GM23248 (cell line): ENCODE data around the gene ASB10.

Experiments
- EZH2 ChIP-seq: fragments of 200-600 bp; sonication (generic); IDR thresholded peaks from 2 replicates; pipeline ENCODE4 v1.6.1; 2018; ENCODE audit warnings: antibody characterized with exemption, mild to moderate bottlenecking; ENCODE audit not compliant: insufficient read depth, poor library complexity, severe bottlenecking
- EZH2phosphoT487 ChIP-seq: fragments of 200-600 bp; sonication (generic); IDR thresholded peaks from 2 replicates; pipeline ENCODE4 v1.6.1; 2018; ENCODE audit warnings: antibody characterized with exemption, moderate library complexity, mild to moderate bottlenecking, low read depth; ENCODE audit not compliant: insufficient read depth

DNA sequence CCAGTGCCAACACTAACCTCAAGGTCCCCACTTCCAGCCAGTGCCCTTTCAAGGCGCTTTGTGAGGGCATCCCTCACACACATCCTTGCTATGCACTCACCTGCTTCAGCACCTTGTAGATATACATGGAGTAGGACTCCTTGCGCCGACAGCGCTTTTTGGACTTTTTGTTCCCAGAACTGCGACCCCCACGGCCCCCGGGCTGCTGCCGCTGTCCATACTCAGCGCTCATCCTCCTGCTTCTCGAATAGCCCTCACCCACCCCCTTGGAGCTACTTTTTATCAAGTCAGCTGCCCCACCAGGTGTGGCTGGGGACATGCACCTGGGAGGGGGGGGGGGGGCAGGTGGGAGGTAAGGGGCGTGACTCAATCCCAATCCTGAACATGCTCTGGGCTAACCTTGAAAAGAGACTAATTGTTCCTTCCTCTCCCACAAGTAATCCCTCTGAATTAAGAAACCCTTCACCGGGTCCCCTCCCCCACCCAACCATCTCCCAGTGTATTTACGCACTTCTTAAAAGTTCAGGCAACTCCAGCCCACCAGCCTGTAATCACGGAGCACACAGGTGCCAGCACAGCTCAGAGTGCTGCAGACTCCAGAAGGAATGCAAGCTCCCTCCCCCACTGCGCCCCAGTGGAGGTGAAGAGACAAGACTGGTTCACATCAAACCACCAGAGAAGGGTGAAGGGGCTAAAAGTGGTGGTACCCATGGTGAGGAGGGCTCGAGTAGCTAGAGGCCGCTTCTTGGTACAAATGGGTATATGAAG, 23.2 kb upstream of the ASB10 start, which contains the start of gene H2BK1:
- TF ChIP-seq EZH2 = no peak
- TF ChIP-seq EZH2phosphoT487 = no peak
